Inflammatory macrophage treated with lipopolysaccharide for 4 hours (primary cell): ENCODE measurements around the gene USP37.
A peak's percentile ranks its signal among the peaks of the same experiment; 100 is the strongest.

ENCODE experiments used
- DNase-seq: peaks from one replicate; pipeline ENCODE4 v3.0.0-alpha.2; 2020

Gene USP37

GRCh38 chr2:218474527-218474926 lies 93.6 kb downstream of the USP37 start:
- DNase-seq: no peak

- DNase-seq: peak; percentile 19
Measured at GRCh38 chr2:218472988-218473387, 95.2 kb downstream of the USP37 start.

GRCh38 chr2:218471982-218472381 lies 96.2 kb downstream of the USP37 start:
- DNase-seq: peak; percentile 74

- peak; percentile 41 for DNase-seq
Measured at GRCh38 chr2:218471036-218471435, 97.1 kb downstream of the USP37 start.

GRCh38 chr2:218470448-218470847 lies 97.7 kb downstream of the USP37 start:
- DNase-seq: no peak

GRCh38 chr2:218465987-218466633 lies 102.0 kb downstream of the USP37 start:
- DNase-seq: peak; percentile 53

GRCh38 chr2:218458598-218458997 lies 109.6 kb downstream of the USP37 start:
- DNase-seq: no peak

GRCh38 chr2:218456849-218457248 lies 111.3 kb downstream of the USP37 start:
- DNase-seq: no peak

GRCh38 chr2:218452079-218452478 lies 116.1 kb downstream of the USP37 start:
- no peak for DNase-seq

GRCh38 chr2:218448934-218449333 lies 119.2 kb downstream of the USP37 start:
- no peak for DNase-seq

GRCh38 chr2:218447072-218447471 lies 121.1 kb downstream of the USP37 start:
- DNase-seq: no peak

GRCh38 chr2:218446547-218446946 lies 121.6 kb downstream of the USP37 start:
- DNase-seq: no peak

GRCh38 chr2:218445602-218446001 lies 122.5 kb downstream of the USP37 start:
- DNase-seq: no peak

- no peak for DNase-seq
Measured at GRCh38 chr2:218444692-218445357, 123.3 kb downstream of the USP37 start.

- DNase-seq: peak; percentile 50
Measured at GRCh38 chr2:218438596-218438995, 129.6 kb downstream of the USP37 start.

- DNase-seq: no peak
Measured at GRCh38 chr2:218437969-218438368, 130.2 kb downstream of the USP37 start.

- no peak for DNase-seq
Measured at GRCh38 chr2:218436992-218437391, 131.2 kb downstream of the USP37 start.

- no peak for DNase-seq
Measured at GRCh38 chr2:218435003-218435982, 132.9 kb downstream of the USP37 start.

- DNase-seq: no peak
Measured at GRCh38 chr2:218434456-218434855, 133.7 kb downstream of the USP37 start.

GRCh38 chr2:218432676-218433365 lies 135.3 kb downstream of the USP37 start:
- no peak for DNase-seq

GRCh38 chr2:218431878-218432277 lies 136.3 kb downstream of the USP37 start:
- DNase-seq: no peak

GRCh38 chr2:218430721-218431120 lies 137.4 kb downstream of the USP37 start:
- no peak for DNase-seq
